ENCODE data around the gene ARMH1.

Gene ARMH1

GRCh38 chr1:44636688-44637598, 37.6 kb upstream of the ARMH1 start:
- ChIA-PET POLR2A (ENCODE audit: low non-redundant PET) (no interaction called here), CTCF (interaction anchor here (0.5 to 0.8 kb wide), 5 partner anchors 15 to 772 kb away, joined by 3 to 4 read pairs (median 3); no protein-coding TSS in a partner anchor)
- H3K27ac ChIP-seq, result peak overlapping the region; percentile 91
- TF ChIP-seq CTCF (conservative IDR thresholded peaks at IDR 0.05; ENCODE audit: low read depth), result no peak
- peak; percentile 67 for DNase-seq (ENCODE audit: low spot score)

DNA sequence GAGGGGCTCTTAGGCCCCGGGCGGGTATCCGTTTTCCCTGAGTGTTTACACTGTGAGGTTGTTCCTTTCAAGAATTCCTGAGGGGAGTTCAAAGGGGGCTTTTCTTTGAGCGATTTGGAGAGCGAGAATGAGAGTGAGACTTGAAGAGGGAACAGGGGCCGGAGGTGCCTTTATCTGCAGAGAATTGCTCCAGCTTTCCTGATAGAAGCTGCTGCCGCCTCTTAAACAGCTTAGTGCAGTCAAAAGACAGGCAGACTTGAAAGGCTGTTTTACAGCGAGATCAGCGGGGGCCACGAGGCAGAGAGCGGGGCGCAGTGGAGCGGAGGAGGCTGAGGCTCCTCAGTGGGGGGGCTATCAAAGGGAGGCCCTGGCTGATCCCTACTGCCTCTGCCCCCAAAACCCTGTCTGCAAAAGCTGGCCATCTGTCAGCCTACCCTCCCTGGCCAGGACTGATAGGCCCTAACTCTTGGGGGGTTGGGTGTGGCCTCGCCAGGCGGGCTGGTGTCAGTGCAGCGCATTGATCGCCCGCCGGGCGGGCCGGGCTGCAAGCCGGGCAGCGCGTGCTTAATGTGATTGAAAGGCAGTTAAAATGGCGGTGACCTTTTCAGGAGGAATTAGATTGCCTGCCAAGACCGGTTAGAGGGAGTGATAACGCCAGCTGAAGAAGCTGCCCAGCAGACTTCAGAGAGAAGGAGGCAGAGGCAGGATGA, 36.7 kb upstream of the ARMH1 start:
- H3K27ac ChIP-seq, result peak overlapping the region; percentile 91
- ChIA-PET POLR2A (ENCODE audit: low non-redundant PET) (no interaction called here), CTCF (interaction anchor here (0.6 to 0.8 kb wide), 5 partner anchors 15 to 230 kb away, joined by 3 to 4 read pairs (median 3); no protein-coding TSS in a partner anchor)
- no peak for TF ChIP-seq CTCF (conservative IDR thresholded peaks at IDR 0.05; ENCODE audit: low read depth)
- no peak for DNase-seq (ENCODE audit: low spot score)

DNA sequence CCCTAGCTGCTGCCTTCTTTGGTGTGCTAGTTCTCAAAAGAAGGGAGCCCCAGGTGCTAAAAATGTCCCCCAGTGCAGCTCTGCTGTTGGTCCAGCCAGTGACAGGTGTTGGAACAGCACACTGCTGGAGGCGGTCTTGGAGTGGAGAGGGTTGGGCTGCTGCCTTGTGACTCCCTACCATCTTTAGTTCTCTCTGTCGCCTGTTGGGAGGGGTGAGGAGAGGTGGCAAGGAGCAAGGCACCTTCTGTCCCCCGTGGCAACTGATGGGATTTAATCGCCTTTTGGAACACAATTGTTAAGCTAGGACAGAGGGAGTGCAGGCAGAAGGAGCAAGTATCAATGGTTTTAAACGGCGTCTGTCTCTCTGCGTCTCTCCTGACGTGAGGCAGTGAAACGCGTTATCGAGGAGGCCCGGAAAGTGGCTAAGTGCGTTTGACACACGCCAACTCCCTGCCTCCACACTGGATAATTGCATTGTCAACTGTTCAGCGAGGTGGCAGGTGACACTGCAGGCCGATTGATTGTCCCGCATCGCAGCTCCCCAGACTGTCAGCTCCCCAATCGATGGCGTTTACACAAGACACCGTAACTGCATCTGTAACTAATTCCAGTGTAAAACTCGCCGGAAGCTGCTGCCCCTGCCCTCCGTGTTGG, 34.2 kb upstream of the ARMH1 start:
- POLR2A ChIA-PET (ENCODE audit: low non-redundant PET), result no interaction called here
- H3K27ac ChIP-seq, result no peak overlapping the region
- TF ChIP-seq CTCF (conservative IDR thresholded peaks at IDR 0.05; ENCODE audit: low read depth), result no peak
- no peak for DNase-seq (ENCODE audit: low spot score)
- CTCF ChIA-PET, result interaction anchor here (1.2 kb wide), 1 partner anchor 11 kb away, joined by 3 read pairs; no protein-coding TSS in a partner anchor

- TF ChIP-seq CTCF (conservative IDR thresholded peaks at IDR 0.05; ENCODE audit: low read depth), result no peak
- no peak for DNase-seq (ENCODE audit: low spot score)
- 0 out of 2 replicates have a peak overlapping the region, but pooled peaks have one; percentile 1 for H3K27ac ChIP-seq
- ChIA-PET POLR2A (ENCODE audit: low non-redundant PET) (interaction anchor here (0.8 to 1.7 kb wide), 2 partner anchors 9 to 43 kb away, joined by 5 to 9 read pairs; no protein-coding TSS in a partner anchor), CTCF (interaction anchor here (1.2 to 3.1 kb wide), 2 partner anchors 10 to 12 kb away, joined by 3 to 15 read pairs; no protein-coding TSS in a partner anchor)
Measured at GRCh38 chr1:44641126-44642102, 33.1 kb upstream of the ARMH1 start.

- TF ChIP-seq CTCF (conservative IDR thresholded peaks at IDR 0.05; ENCODE audit: low read depth), result no peak
- no peak for DNase-seq (ENCODE audit: low spot score)
- ChIA-PET POLR2A (ENCODE audit: low non-redundant PET) (interaction anchor here (0.8 to 1.7 kb wide), 2 partner anchors 10 to 44 kb away, joined by 5 to 9 read pairs; no protein-coding TSS in a partner anchor), CTCF (interaction anchor here (0.6 to 3.1 kb wide), 4 partner anchors 11 to 600 kb away, joined by 3 to 15 read pairs (median 4); no protein-coding TSS in a partner anchor)
- peak overlapping the region; percentile 9 for H3K27ac ChIP-seq
Measured at GRCh38 chr1:44642255-44642654, 32.3 kb upstream of the ARMH1 start.

All from RWPE1 (cell line).